Breast epithelium (tissue), 4 donors: ENCODE results near the gene KIAA0232. TPM values are rescaled to one million over a fixed set of nuclear protein-coding genes. Genes with fewer than 3 reads are reported as not detected.

Experiments
- DNase-seq, 2 donors: peaks; one replicate each; pipeline ENCODE4 v3.0.0-alpha.2; 2019; ENCODE audit warnings: low spot score in 2 of 2
- H3K27ac ChIP-seq, 2 donors: fragments of 200-600 bp; sonication (generic) in 1 of 2; one replicate each; pipeline ENCODE4 v1.5.1; 2016 to 2019; ENCODE audit warnings: mild to moderate bottlenecking in 1 of 2
- H3K27me3 ChIP-seq, 2 donors: fragments of 200-600 bp; sonication (generic) in 1 of 2; one replicate each; pipeline versions ENCODE4 v1.5.1 to v1.6.0; 2017 to 2019; ENCODE audit warnings: control low read depth in 1 of 2, mild to moderate bottlenecking in 1 of 2
- H3K36me3 ChIP-seq: fragments of 200-600 bp; one replicate; pipeline ENCODE4 v1.5.1; 2019
- H3K4me1 ChIP-seq, 2 donors: fragments of 200-600 bp; sonication (generic); one replicate each; pipeline ENCODE4 v1.5.1; 2016 to 2019; ENCODE audit warnings: control low read depth in 1 of 2
- H3K4me3 ChIP-seq, 3 donors: fragments of 200-600 bp; sonication (generic); 1 replicate in 2 of 3; 2 replicates in 1 of 3; pipeline ENCODE4 v1.5.1; 2016 to 2019; ENCODE audit warnings: mild to moderate bottlenecking in 3 of 3, moderate library complexity in 2 of 3
- H3K9me3 ChIP-seq, 2 donors: fragments of 200-600 bp; sonication (generic) in 1 of 2; one replicate each; pipeline ENCODE4 v1.5.1; 2016 to 2019; ENCODE audit warnings: control low read depth in 1 of 2
- POLR2A ChIP-seq: fragments of 450-650 bp; IDR thresholded peaks from one replicate; pipeline ENCODE4 v1.6.1; 2016; ENCODE audit warnings: antibody characterized with exemption, mild to moderate bottlenecking, moderate library complexity
- POLR2AphosphoS5 ChIP-seq, 3 donors: sonication (generic); formaldehyde crosslinking; IDR thresholded peaks; one replicate each; pipeline ENCODE4 v1.6.1; 2017; ENCODE audit warnings: antibody characterized with exemption in 3 of 3
- intact Hi-C: fragments of 100-400 bp; cut with DNase I; formaldehyde crosslinking; loops from one replicate; pipeline ENCODE4 v1.15.1; 2023; ENCODE audit warnings: low total_unique reads
- total RNA-seq, 3 donors: library from RNA; depleted of rRNA; stranded (reverse); fragments of >200 nt; gene quantifications; one replicate each; pipeline ENCODE4 v1.1.0, GENCODE V29; 2016
- TF ChIP-seq, protein P1 (sequence below), 3 donors: fragments of 450-650 bp; IDR thresholded peaks; one replicate each; pipeline ENCODE4 v1.5.1; 2016 to 2017; ENCODE audit warnings: antibody characterized with exemption in 3 of 3, mild to moderate bottlenecking in 3 of 3, moderate library complexity in 3 of 3

KIAA0232 gene
- total RNA-seq, 3 donors from 2014 or later = 31.5 to 40.8 (median 31.7) TPM

DNA sequence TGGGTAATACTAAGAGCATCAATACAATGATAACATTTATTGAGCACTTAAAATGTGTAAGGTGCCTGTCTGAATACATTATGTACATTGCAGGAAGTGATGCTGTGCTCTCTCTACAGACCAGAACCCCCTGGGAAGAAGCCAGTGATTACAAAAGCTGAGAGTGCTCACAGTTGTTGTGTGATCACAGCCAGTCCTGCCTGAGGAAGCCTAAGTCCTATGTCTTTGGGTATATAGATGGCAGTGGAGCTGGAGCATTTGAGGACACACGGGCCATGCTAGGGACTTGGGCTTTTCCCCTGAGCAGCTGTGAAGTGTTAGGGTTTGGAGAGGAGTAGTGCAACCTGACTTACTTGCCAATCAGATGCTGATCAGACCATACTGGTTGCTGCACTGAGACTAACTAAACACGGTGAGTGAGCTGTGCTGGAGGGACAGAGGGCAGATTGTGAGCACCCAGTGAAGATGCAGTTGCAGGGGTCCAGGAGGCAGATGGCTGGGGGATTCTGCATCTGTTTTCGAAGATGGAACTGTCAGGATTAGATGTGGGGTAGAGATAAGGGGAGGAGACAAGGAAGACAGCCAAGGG, 66.3 kb downstream of the KIAA0232 start:
- Histone ChIP-seq H3K36me3 (no peaks in the 10 kb centered on the region), H3K4me3 (no peak overlapping the region), H3K27ac (no peak overlapping the region), H3K4me1 (no peaks in the 10 kb centered on the region), H3K9me3 (peaks cover 0 to 7% of the 10 kb centered on the region in 2 donors), H3K27me3 (no peaks in the 10 kb centered on the region)
- TF ChIP-seq POLR2AphosphoS5 (IDR thresholded peaks at IDR 0.05) (no peak), POLR2A (no peak)
- TF ChIP-seq, protein P1, sequence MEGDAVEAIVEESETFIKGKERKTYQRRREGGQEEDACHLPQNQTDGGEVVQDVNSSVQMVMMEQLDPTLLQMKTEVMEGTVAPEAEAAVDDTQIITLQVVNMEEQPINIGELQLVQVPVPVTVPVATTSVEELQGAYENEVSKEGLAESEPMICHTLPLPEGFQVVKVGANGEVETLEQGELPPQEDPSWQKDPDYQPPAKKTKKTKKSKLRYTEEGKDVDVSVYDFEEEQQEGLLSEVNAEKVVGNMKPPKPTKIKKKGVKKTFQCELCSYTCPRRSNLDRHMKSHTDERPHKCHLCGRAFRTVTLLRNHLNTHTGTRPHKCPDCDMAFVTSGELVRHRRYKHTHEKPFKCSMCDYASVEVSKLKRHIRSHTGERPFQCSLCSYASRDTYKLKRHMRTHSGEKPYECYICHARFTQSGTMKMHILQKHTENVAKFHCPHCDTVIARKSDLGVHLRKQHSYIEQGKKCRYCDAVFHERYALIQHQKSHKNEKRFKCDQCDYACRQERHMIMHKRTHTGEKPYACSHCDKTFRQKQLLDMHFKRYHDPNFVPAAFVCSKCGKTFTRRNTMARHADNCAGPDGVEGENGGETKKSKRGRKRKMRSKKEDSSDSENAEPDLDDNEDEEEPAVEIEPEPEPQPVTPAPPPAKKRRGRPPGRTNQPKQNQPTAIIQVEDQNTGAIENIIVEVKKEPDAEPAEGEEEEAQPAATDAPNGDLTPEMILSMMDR (IDR thresholded peaks at IDR 0.05) = no peak
- DNase-seq = no peak
- intact Hi-C loops = loop anchor here (5.0 kb wide), 1 partner anchor 543 kb away; no protein-coding TSS in a partner anchor

GRCh38 chr4:6849691-6850090, 67.2 kb downstream of the KIAA0232 start:
- Histone ChIP-seq H3K4me1 (no peaks in the 10 kb centered on the region), H3K27me3 (no peaks in the 10 kb centered on the region), H3K27ac (no peak overlapping the region), H3K9me3 (peaks cover 0 to 7% of the 10 kb centered on the region in 2 donors), H3K4me3 (no peak overlapping the region), H3K36me3 (no peaks in the 10 kb centered on the region)
- intact Hi-C loops = loop anchor here (5.0 kb wide), 1 partner anchor 543 kb away; no protein-coding TSS in a partner anchor
- DNase-seq = no peak
- TF ChIP-seq, protein P1 (IDR thresholded peaks at IDR 0.05) = no peak
- no peak for TF ChIP-seq POLR2AphosphoS5 (IDR thresholded peaks at IDR 0.05)
- TF ChIP-seq POLR2A = no peak

DNA sequence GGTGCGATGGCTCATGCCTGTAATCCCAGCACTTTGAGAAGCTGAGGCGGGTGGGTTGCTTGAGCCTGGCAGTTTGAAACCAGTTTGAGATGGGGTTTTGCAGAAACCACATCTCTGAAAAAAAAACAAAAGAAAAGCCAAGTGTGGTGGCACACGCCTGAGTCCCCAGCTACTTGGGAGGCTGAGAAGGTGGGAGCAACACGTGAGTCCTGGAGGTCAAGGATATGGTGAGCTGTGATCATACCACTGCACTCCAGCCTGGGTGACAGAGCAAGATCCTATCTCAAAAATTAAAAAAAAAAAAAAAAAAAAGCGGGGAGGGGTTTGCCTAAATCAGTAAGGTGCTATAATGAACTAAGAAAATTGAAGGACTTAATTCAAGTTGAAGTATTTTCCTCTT, 68.9 kb downstream of the KIAA0232 start:
- intact Hi-C loops = no loop called here
- TF ChIP-seq, protein P1 (IDR thresholded peaks at IDR 0.05) = no peak
- TF ChIP-seq POLR2A (no peak), POLR2AphosphoS5 (IDR thresholded peaks at IDR 0.05) (no peak)
- Histone ChIP-seq H3K27ac (no peak overlapping the region), H3K9me3 (peaks cover 0 to 7% of the 10 kb centered on the region in 2 donors), H3K36me3 (no peaks in the 10 kb centered on the region), H3K27me3 (no peaks in the 10 kb centered on the region), H3K4me3 (no peak overlapping the region), H3K4me1 (no peaks in the 10 kb centered on the region)
- DNase-seq = no peak

DNA sequence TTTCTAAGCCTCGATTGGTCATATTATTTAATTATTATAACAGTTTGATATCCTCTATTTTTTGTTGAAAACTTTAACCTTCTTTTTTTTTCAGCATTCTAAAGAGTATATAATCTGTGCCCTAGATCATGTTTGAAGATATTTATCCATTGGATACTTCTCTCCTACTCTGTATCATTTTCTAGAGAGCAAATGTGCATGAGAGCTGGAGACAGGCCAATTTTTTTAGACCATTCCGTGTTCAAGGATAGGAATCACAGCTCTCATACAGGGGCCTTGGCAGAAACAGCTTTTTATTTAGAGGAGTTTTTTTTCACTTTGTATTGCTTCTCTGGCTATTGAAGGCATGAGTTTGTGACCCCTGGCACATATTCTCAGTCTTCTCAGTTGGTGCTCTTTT, 69.4 kb downstream of the KIAA0232 start:
- intact Hi-C loops = no loop called here
- no peak overlapping the region for H3K4me3 ChIP-seq
- H3K27me3 ChIP-seq = no peaks in the 10 kb centered on the region
- DNase-seq = no peak
- no peaks in the 10 kb centered on the region for H3K4me1 ChIP-seq
- TF ChIP-seq POLR2A (no peak), POLR2AphosphoS5 (IDR thresholded peaks at IDR 0.05) (no peak)
- TF ChIP-seq, protein P1 (IDR thresholded peaks at IDR 0.05) = no peak
- no peaks in the 10 kb centered on the region for H3K36me3 ChIP-seq
- H3K9me3 ChIP-seq = peaks cover 0 to 7% of the 10 kb centered on the region in 2 donors
- no peak overlapping the region for H3K27ac ChIP-seq

GRCh38 chr4:6852582-6852981, 70.1 kb downstream of the KIAA0232 start:
- no peak overlapping the region for H3K4me3 ChIP-seq
- no peak for DNase-seq
- intact Hi-C loops = no loop called here
- no peaks in the 10 kb centered on the region for H3K36me3 ChIP-seq
- H3K27ac ChIP-seq = no peak overlapping the region
- peaks cover 0 to 7% of the 10 kb centered on the region in 2 donors for H3K9me3 ChIP-seq
- H3K27me3 ChIP-seq = no peaks in the 10 kb centered on the region
- no peaks in the 10 kb centered on the region for H3K4me1 ChIP-seq
- TF ChIP-seq, protein P1 (IDR thresholded peaks at IDR 0.05) = no peak
- TF ChIP-seq POLR2A = no peak
- TF ChIP-seq POLR2AphosphoS5 (IDR thresholded peaks at IDR 0.05) = no peak
